GM23248 (cell line): ENCODE results near the gene LUZP4.
"Not testable (repeated sequence)": the region's sequence is repeated elsewhere in the genome, so short reads cannot be mapped to it uniquely, and the experiment has no call there.

ENCODE experiments used
- EZH2 ChIP-seq: fragments of 200-600 bp; sonication (generic); IDR thresholded peaks from 2 replicates; pipeline ENCODE4 v1.6.1; 2018; ENCODE audit warnings: antibody characterized with exemption, mild to moderate bottlenecking; ENCODE audit not compliant: insufficient read depth, poor library complexity, severe bottlenecking
- EZH2phosphoT487 ChIP-seq: fragments of 200-600 bp; sonication (generic); IDR thresholded peaks from 2 replicates; pipeline ENCODE4 v1.6.1; 2018; ENCODE audit warnings: antibody characterized with exemption, moderate library complexity, mild to moderate bottlenecking, low read depth; ENCODE audit not compliant: insufficient read depth

DNA sequence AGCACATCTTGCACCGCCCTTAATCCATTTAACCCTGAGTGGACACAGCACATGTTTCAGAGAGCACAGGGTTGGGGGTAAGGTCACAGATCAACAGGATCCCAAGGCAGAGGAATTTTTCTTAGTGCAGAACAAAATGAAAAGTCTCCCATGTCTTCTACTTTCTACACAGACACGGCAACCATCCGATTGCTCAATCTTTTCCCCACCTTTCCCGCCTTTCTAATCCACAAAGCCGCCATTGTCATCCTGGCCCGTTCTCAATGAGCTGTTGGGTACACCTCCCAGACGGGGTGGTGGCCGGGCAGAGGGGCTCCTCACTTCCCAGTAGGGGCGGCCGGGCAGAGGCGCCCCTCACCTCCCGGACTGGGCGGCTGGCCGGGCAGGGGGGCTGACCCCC lies 57.2 kb downstream of the LUZP4 start:
- not testable (repeated sequence) for TF ChIP-seq EZH2, EZH2phosphoT487
